Measurements from ENCODE around the gene TK2. TPM values are rescaled to one million over a fixed set of nuclear protein-coding genes. Genes with fewer than 3 reads are reported as not detected.

The TK2 gene
- total and polyA plus RNA-seq, 2 donors (not counting 1 experiment from before 2014, with no cell fraction given): 34.8 to 73.7 TPM

- H3K4me1 ChIP-seq (ENCODE audit: control insufficient read depth, extremely low read depth, insufficient read depth, low read length): peaks cover 48% of the 10 kb centered on the region
- H3K27ac ChIP-seq (ENCODE audit: insufficient read depth, low read length): no peak overlapping the region
- H4K20me1 ChIP-seq (ENCODE audit: control insufficient read depth, extremely low read depth, insufficient read depth, low read length): no peaks in the 10 kb centered on the region
- H3K27me3 ChIP-seq (ENCODE audit: control insufficient read depth, insufficient read depth, low read length): no peaks in the 10 kb centered on the region
- H3K79me2 ChIP-seq (ENCODE audit: control insufficient read depth, insufficient read depth, low read length): no peaks in the 10 kb centered on the region
- H3K36me3 ChIP-seq (ENCODE audit: control insufficient read depth, insufficient read depth, low read length): peaks cover 4% of the 10 kb centered on the region
- H3K9ac ChIP-seq (ENCODE audit: insufficient read depth, low read length): no peak overlapping the region
- TF ChIP-seq CTCF (conservative IDR thresholded peaks at IDR 0.05 in 1 of 2, IDR thresholded peaks at IDR 0.05 in 1 of 2; ENCODE audit: low read depth in 1 of 2, low read length in 2 of 2) (no peak), EZH2 (IDR thresholded peaks at IDR 0.05; ENCODE audit: low read length, missing control alignments) (no peak)
- H3K4me2 ChIP-seq (ENCODE audit: extremely low read depth, insufficient read depth, low read length): peak overlapping the region; percentile 11
- H2AFZ ChIP-seq (ENCODE audit: low read length): no peak overlapping the region
- DNase-seq (ENCODE audit: low read depth in 2 of 2): no peak
- H3K4me3 ChIP-seq (replicated peaks in 1 of 4; ENCODE audit: control extremely low read depth in 1 of 4, insufficient read depth in 1 of 4, low read depth in 3 of 4, low read length in 4 of 4): no peak overlapping the region
- H3K9me3 ChIP-seq (ENCODE audit: control insufficient read depth, insufficient read depth, low read depth, low read length): no peaks in the 10 kb centered on the region
These were observed 36.7 kb downstream of the TK2 start for GRCh38 chr16:66513111-66513723.

GRCh38 chr16:66512272-66513110 lies 37.4 kb downstream of the TK2 start:
- H3K27ac ChIP-seq (ENCODE audit: insufficient read depth, low read length): peak overlapping the region; percentile 67
- peaks cover 4% of the 10 kb centered on the region for H3K36me3 ChIP-seq (ENCODE audit: control insufficient read depth, insufficient read depth, low read length)
- no peak overlapping the region for H2AFZ ChIP-seq (ENCODE audit: low read length)
- peak; percentile 49 to 61 for DNase-seq (ENCODE audit: low read depth in 2 of 2)
- H3K27me3 ChIP-seq (ENCODE audit: control insufficient read depth, insufficient read depth, low read length): no peaks in the 10 kb centered on the region
- H3K4me2 ChIP-seq (ENCODE audit: extremely low read depth, insufficient read depth, low read length): peak overlapping the region; percentile 18
- TF ChIP-seq CTCF (conservative IDR thresholded peaks at IDR 0.05 in 1 of 2, IDR thresholded peaks at IDR 0.05 in 1 of 2; ENCODE audit: low read depth in 1 of 2, low read length in 2 of 2) (no peak), EZH2 (IDR thresholded peaks at IDR 0.05; ENCODE audit: low read length, missing control alignments) (no peak)
- H3K79me2 ChIP-seq (ENCODE audit: control insufficient read depth, insufficient read depth, low read length): no peaks in the 10 kb centered on the region
- H3K9ac ChIP-seq (ENCODE audit: insufficient read depth, low read length): no peak overlapping the region
- H3K9me3 ChIP-seq (ENCODE audit: control insufficient read depth, insufficient read depth, low read depth, low read length): no peaks in the 10 kb centered on the region
- no peaks in the 10 kb centered on the region for H4K20me1 ChIP-seq (ENCODE audit: control insufficient read depth, extremely low read depth, insufficient read depth, low read length)
- peaks cover 46% of the 10 kb centered on the region for H3K4me1 ChIP-seq (ENCODE audit: control insufficient read depth, extremely low read depth, insufficient read depth, low read length)
- no peak overlapping the region for H3K4me3 ChIP-seq (replicated peaks in 1 of 4; ENCODE audit: control extremely low read depth in 1 of 4, insufficient read depth in 1 of 4, low read depth in 3 of 4, low read length in 4 of 4)

- H3K36me3 ChIP-seq (ENCODE audit: control insufficient read depth, insufficient read depth, low read length): peaks cover 4% of the 10 kb centered on the region
- H3K27ac ChIP-seq (ENCODE audit: insufficient read depth, low read length): peak overlapping the region; percentile 67
- H3K9me3 ChIP-seq (ENCODE audit: control insufficient read depth, insufficient read depth, low read depth, low read length): no peaks in the 10 kb centered on the region
- peak overlapping the region; percentile 18 for H3K4me2 ChIP-seq (ENCODE audit: extremely low read depth, insufficient read depth, low read length)
- H3K4me3 ChIP-seq (replicated peaks in 1 of 4; ENCODE audit: control extremely low read depth in 1 of 4, insufficient read depth in 1 of 4, low read depth in 3 of 4, low read length in 4 of 4): no peak overlapping the region
- peak; percentile 71 to 86 for DNase-seq (ENCODE audit: low read depth in 2 of 2)
- no peak overlapping the region for H2AFZ ChIP-seq (ENCODE audit: low read length)
- no peak overlapping the region for H3K9ac ChIP-seq (ENCODE audit: insufficient read depth, low read length)
- no peak for TF ChIP-seq EZH2 (IDR thresholded peaks at IDR 0.05; ENCODE audit: low read length, missing control alignments)
- TF ChIP-seq CTCF (conservative IDR thresholded peaks at IDR 0.05 in 1 of 2, IDR thresholded peaks at IDR 0.05 in 1 of 2; ENCODE audit: low read depth in 1 of 2, low read length in 2 of 2): no peak
- peaks cover 41% of the 10 kb centered on the region for H3K4me1 ChIP-seq (ENCODE audit: control insufficient read depth, extremely low read depth, insufficient read depth, low read length)
- H3K27me3 ChIP-seq (ENCODE audit: control insufficient read depth, insufficient read depth, low read length): no peaks in the 10 kb centered on the region
- H3K79me2 ChIP-seq (ENCODE audit: control insufficient read depth, insufficient read depth, low read length): no peaks in the 10 kb centered on the region
- H4K20me1 ChIP-seq (ENCODE audit: control insufficient read depth, extremely low read depth, insufficient read depth, low read length): no peaks in the 10 kb centered on the region
These were observed 38.2 kb downstream of the TK2 start for GRCh38 chr16:66511602-66512271.

All from fibroblast of lung (primary cell).